NCI-H2196 treated with DMSO at 0.1 percent for 48 hours (cell line): ENCODE results near the gene ZNF296.

Experiments used
- DNase-seq: peaks from one replicate; lab custom pipeline; 2025; ENCODE audit not compliant: unreplicated experiment; lab: John Stamatoyannopoulos, UW

ZNF296 gene

DNA sequence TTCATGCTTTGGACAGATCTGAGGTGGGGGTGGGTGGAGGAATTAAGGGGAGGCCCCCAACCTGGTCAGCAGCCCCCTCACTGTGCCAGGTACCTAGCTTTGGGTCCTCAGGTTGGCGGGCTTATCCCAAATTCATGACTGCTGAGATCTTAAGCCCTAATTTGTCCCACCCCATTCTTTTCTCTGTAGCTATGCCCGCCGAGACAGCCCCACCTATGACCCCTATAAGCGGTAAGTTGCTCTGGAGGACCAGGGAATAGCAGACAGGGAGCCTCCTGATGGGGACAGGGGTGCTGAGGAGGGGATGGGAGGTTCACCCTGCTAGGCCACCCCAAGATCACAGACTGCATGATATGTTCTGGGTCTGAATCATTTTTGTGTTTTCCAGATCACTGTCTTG is 14.3 kb downstream of the ZNF296 start:
- DNase-seq, result no peak

DNA sequence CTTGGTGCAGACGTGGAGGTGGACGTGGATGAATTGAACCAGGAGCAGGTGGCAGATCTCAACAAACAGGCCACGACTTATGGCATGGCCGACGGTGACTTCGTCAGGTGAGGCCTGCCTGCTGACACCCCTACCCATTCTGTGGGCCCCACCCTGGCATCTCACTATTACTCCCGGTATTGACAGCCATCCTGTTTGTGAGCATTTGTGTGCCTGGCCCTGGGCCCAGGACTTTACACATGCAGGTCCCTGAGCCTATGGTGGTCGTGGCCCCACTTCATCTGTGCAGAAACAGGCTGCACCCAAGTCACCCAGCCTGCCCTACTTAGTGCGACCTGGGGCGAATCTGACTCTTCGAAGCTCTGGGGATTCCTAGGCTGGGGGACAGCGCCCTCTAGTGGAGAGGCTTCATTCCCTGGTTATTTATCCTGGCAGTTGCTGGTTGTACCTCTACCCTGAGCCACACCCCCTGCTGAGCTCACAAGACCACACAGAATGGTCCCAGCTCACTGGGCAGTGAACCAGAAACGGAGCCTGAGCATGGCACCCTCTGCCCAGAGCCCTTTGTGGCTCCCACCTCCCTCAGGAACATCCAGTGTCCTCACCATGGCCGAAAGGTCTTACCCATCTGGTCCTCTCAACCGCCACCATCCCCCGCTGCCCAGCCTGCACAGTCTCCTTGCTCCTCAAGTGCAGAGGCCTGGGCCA is 16.9 kb downstream of the ZNF296 start:
- DNase-seq, result peak; percentile 57

DNA sequence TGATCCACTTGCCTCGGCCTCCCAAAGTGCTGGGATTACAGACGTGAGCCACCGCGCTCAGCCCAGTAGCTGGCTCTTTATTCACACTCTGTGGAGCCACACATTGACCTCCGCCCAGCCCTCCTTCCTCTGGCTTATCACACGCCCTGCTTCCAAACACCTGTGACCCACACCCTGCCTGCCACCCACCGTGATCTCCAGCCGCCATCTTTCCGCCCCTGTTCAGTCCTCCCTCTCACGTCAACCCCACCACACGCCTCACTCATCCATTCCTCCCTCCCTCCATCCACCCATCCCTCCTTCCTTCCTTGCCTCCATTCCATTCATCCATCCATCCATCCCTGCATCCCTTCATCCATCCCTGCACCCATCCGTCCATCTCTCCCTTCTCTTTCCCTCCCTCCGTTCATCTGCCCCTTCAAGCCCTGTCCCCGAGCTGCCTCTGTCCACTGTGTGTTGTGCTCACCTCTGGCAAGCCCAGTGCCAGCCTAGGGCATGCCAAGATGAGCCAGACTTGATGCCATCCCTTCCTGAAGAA is 17.6 kb downstream of the ZNF296 start:
- DNase-seq, result no peak

DNA sequence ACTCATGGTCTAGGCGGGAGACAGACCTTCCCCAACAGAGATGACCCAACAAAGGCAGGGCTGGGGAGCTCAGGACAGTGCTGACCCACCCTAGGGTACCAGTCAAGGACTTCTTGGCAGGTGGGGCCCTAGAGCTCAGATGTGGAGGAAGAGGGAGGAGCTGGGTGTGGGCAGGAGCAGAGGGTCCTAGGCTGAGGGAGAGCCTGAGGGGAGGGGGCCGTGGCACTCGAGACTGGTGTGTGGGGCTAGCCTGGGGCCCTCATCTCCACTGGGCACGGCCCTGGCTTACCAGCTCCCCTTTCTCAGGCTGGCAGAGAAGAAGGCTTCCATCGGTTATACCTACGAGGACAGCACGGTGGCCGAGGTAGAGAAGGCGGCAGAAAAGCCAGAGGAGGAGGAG is 18.8 kb downstream of the ZNF296 start:
- DNase-seq, result no peak

DNA sequence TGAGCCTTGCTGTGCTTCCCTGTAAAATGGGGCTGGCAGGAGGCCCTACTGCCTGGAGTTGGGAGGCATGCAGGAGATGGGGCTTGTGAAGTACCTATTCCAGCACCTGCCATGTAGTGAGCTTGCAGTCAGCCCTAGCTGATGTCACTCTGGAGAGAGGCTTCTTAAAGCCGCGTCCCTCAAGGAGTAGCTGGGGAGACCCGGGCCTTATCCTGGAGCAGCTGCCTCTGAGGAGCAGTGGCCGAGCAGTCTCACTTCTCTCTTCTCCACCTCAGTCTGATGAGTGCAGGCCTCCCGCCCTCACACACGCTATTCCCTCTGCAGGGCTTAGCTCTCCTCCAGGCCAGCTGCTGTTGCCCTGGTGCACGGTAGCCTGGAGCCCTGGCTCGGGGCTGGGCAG is 19.4 kb downstream of the ZNF296 start:
- no peak for DNase-seq

DNA sequence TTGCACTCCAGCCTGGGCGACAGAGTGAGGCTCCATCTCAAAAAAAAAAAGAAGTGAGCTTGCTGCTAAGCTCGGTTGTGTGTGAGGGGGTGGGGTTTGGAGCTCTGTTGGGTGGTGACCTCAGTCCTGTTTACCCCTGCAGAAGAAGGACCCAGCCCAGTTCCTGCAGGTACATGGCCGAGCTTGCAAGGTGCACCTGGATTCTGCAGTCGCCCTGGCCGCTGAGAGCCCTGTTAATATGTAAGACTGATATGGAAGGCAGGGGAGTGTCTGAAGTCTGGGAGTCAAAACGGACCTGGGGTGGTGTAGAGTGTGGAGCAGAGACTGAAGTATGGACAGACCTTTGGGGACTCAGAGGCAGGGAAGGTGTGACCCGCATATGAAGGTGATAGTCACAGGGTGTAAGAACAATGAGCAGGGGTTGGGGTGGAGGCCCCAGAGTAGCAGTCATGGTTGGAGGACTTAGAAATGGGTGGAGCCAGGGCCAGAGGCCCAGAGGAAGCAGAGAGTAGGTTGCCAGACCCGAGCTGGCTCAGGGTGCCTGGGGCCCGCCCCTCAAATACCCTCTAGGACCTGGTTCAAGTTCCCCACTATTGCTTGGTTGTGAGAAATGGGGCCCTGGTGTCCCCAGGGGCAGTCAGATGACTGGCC is 24.2 kb downstream of the ZNF296 start:
- no peak for DNase-seq

DNA sequence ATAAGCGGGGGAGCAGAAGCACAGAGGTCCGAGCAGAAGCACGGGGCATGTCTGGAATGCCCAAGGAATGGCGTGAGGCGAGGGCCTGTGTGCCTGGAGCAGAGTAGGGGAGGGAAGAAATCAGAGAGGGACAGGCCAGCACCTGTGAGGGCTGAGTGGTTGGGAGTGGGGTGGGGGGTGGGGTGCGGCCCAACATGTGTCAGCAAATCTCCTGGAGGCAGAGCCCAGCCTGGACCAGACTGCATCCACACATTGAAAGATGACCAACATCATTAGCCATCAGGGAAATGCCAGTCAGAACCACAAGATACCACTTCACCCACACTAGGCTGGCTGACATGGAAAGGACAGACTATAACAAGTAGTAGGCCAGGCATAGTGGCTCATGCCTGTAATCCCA is 26.2 kb downstream of the ZNF296 start:
- no peak for DNase-seq

DNA sequence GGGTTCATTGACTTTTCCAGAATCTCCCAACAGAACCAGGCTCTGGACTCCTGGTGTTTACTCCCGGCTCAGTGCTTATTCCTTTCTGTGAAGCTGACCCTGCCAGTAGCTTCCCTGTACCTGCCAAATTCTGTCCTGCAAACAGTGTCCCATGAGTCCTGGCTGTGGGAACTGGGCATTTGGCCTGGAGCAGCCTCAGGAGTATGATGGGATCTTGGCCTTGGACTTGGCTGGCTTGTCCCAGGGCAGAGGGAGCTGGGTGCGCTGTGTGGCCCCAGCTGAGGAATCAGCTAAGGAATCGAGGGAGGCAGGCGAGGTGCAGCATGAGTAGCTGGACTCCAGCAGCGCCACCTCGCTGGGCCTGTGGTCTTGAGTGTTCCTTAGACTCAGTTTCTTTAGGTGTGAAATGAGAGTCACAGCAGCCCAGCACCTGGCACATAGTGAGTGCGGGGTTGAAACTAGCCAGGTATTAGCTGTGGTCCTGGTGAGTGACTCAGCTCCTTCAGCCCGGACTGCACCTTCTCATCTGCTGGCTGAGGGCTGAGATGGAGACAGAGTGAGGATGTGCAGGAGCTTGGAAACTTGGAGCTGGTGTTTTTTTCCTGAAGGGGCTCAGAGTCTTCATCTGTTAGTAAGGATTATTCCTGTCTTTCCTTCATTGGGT is 27.1 kb downstream of the ZNF296 start:
- no peak for DNase-seq

DNA sequence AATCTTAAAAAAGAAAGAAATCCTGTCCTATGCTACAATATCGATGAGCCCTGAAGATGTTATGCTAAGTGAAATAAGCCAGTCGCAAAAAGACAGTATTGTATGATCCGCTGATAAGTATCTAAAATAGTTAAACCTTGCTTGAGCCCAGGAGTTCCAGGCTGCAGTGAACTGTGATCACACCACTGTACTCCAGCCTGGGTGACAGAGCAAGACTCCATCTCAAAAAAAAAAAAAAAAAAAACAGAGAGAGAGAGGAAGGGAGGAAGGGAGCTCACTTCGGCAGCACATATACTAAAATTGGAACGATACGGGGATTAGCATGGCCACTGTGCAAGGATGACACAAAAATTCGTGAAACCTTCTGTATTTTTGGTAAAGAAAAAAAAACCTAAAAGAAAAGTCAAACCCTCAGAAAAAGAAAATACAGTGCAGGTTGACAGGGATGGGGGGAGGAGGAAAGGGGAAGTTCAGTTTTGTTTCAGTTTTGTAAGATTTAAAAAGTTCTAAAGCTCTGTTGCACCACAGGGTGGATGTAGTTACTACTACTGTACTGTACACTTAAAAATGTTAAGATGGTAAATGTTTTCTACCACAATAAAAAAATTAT is 29.0 kb downstream of the ZNF296 start:
- no peak for DNase-seq

DNA sequence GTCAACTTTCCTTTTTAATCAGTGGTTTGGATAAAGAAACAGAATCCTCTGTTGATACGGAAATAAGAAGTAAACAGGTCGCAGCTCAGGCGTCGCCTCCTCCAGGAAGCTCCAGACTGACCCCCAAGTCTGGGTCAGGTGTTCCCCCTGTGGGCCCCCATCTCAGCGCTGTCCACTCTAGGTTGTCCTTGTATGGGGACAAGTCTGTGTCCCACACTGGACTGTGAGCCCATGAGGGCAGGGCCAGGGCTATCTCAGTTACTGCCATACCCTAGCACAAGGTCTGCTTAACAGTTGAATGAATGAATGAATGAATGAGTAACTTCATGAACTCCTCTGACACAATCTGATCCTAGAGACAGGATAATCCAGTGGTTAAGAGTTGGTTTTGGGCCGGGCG is 29.9 kb downstream of the ZNF296 start:
- DNase-seq, result no peak

DNA sequence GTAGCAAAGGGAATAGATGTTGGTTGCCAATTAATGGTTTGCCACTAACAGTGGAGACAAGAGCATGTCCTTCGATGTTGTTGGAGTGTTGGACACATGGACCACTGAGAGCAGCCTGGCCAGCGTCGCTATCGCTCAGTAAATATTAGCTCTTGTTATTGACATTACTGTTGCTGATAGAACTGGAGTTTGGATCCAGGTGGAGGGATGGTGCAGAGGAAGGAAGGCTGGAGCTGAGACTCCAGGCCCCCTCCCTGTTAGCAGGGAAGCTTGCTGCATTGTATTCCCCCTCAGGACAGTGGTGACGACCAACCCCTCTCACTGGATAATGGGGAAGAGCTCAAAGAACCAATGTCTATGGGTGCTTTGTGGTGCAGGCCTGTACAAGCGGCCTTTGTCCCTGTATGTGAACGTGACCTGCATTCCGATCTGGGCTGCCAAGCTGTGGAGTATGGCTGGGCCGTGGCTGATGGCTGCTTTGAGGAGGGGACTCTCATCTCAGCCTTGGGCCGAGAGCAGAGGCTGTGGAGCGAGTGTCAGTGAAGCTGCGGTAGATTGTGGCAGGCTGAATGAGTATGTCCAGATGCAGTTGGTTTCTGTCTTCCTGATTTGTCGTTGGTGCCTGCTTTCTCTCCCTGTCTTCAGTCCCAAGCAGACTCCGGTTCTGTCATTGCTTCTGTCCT is 30.5 kb downstream of the ZNF296 start:
- no peak for DNase-seq

DNA sequence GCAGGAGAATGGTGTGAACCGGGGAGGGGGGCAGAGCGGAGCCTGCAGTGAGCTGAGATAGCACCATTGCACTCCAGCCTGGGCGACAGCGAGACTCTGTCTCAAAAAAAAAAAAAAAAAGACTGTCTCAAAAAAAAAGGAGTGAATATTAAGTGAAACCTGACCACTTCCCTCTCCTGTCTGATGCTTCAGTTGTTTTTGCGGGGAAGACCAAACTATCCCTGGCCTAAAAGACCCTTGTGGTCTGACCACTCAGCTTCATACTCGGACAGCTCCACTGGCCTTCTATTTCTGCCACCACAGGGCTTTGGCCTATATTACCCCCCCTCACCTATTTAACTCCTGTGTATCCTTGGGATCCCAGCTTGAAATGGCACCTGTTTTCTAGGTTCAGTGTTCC is 35.2 kb downstream of the ZNF296 start:
- DNase-seq, result no peak

DNA sequence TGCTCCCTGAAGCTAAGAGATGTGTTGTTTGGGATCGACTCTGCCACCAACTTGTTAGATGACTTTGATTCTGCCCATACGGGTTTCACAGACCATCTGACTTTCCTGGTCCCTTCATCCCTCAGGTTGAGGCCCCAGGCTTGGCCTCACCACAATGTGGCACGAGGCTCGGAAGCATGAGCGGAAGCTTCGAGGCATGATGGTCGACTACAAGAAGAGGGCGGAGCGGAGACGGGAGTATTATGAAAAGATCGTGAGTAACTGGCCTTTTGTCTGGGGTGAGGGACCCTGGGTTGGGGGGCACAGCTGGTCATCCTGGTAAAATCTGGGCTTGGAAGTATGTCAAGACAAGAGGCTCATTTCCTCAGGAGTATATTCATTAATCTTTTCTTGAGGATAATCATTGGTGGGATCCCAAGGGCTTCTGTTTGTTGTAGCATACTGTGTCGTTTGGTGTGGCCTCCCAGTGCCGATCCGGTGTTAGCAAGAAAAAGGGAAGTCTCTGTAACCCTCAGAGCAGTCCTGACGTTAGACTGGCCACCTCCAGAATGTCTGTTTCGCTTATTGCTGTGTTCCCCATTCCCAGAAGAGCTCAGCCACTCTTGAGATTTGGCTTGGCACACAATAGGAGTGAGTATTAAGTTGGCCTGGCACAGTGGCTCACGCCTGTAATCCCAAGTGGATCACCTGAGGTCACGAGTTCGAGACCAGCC is 36.1 kb downstream of the ZNF296 start:
- DNase-seq, result no peak

DNA sequence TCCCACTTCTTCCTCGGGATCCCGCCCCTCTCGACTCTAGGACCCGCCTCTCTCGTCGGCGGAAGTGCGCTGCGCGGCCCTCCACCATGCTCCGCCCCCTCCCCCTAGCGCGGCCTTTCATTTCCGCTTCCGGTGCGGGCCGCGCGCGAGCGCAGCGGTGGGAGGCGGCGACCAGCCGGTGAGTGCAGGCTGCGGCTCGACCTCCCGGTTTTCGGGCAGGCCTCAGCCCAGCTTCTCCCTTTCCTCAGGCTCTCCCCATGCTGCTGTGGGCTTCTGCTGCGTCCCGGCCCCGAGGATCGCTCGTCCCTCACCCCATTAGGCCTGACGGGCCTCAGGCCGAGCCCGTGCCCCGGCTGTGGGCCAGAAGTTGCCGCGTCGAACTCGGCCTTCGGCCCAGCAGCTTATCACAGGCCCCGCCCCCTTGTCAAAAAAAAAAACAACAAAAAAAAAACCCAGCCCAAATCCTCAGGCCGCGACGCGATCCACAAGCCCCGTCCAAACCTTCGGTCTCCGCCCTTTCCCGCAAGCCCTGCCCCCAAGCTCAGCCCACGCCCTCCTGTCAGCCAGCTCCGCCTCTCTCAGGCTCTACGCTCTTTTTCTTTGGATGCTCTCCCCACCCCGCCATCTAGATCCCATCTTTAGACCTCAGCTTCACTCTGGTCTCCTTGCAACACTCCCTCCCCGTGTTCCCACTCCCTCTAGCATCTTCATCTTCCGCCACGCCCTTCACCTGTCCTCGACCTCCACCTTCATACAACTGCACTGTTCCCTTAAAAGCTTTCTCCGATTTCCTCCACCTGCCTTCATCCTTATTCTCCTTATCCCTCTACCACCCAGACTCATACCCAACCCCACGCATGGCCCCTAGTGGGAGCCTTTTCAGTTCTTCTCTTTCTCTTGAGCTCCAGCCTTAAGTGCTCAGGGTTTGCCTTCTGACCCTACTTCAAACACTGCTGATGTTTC is 37.1 kb downstream of the ZNF296 start, which contains the start of gene CLASRP:
Gene CLASRP, plus strand, starts transcription at position 115 of the 963 bp plus-strand sequence. CDS start 1,168 bp downstream, outside the sequence.
- DNase-seq, result peak; percentile 85

DNA sequence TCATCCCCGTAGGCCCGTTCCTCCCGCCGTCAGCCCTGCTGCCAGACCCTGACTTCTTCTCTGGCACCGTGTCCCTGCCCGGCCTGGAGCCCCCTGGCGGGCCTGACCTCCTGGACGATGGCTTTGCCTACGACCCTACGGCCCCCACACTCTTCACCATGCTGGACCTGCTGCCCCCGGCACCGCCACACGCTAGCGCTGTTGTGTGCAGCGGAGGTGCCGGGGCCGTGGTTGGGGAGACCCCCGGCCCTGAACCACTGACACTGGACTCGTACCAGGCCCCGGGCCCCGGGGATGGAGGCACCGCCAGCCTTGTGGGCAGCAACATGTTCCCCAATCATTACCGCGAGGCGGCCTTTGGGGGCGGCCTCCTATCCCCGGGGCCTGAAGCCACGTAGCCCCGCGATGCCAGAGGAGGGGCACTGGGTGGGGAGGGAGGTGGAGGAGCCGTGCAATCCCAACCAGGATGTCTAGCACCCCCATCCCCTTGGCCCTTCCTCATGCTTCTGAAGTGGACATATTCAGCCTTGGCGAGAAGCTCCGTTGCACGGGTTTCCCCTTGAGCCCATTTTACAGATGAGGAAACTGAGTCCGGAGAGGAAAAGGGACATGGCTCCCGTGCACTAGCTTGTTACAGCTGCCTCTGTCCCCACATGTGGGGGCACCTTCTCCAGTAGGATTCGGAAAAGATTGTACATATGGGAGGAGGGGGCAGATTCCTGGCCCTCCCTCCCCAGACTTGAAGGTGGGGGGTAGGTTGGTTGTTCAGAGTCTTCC is 38.7 kb downstream of the ZNF296 start:
- DNase-seq, result no peak

DNA sequence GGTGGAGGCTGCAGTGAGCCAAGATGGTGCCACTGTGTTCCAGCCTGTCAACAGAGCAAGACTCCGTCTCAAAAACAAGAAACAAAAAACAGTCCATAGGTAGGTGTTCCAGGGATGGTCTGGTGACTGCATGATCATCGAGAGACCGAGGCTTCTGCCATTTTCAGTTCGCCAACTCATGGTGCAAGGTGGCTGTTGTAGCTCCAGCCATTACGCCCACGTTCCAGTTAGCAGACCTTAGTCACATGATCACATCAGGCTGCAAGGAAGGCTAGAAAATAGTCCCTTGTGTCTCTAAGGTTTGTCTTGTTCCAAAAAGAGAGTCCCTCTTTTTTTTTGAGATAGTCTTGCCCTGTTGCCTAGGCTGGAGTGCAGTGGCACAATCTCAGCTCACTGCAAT is 40.5 kb downstream of the ZNF296 start:
- no peak for DNase-seq

DNA sequence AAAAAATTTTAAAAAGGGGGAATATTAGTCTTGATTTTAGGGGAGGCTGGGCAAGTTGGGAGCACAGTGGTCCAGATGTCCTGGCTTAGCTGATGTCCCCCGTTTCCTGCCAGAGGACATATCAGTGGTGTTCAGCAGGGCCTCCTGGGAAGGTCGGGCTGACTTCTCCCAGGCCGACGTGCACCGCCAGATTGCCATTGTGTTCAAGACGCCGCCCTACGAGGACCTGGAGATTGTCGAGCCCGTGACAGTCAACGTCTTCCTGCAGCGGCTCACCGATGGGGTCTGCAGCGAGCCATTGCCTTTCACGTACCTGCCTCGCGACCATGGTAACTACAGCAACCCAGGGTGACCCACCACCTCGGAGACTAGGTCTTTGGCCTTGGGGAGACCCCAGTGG is 43.9 kb downstream of the ZNF296 start:
- no peak for DNase-seq

DNA sequence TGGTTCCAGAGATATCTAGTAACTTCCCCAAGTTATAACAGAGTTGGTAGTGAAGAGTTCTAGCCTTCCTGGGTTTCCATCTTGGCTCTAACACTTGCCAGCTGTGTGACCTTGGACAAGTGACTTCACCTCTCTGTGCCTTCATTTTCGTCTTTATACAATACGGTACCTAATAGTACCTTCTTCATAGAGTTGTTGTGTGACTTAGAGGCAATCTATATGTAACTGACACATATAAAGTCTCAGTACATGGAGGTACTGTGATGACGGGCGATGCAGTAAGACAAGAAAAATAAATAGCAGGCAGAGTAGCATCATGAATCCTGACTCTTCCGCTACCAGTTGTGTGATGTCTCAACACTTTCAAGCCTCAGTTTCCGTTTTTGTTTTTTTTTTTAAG is 45.5 kb downstream of the ZNF296 start:
- no peak for DNase-seq
